B cell (primary cell): ENCODE measurements around the gene CAMK2B.

ENCODE experiments used
- EZH2 ChIP-seq: IDR thresholded peaks from 2 replicates; pipeline ENCODE4 v1.6.1; 2012; ENCODE audit warnings: borderline replicate concordance, low read depth, mild to moderate bottlenecking, moderate library complexity, low read length; ENCODE audit not compliant: insufficient read depth, poor library complexity, severe bottlenecking
- TF ChIP-seq, protein P1 (sequence below): fragments of 200-600 bp; IDR thresholded peaks from one replicate; pipeline ENCODE4 v1.8.0; 2022; ENCODE audit warnings: antibody characterized with exemption, mild to moderate bottlenecking

DNA sequence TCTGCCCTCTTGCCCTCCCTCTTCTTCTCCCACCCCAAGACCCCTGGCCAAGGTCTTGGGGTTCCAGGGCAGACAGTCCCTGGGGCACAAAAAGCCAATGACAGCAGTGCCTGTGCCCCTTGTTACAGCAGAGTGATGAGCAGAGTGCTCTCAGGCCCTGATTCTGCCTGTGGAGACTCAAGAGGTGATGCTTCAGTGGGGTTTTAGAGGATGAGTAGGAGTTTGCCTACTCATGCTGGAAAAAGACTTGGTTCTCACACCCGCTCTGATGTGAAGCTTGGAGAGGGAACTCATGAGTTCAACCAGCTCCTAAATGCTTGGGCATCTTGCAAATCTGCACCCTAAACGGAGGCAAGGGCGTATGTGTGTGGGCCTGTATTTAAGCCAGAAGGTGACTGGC, 58.2 kb downstream of the CAMK2B start:
- TF ChIP-seq, protein P1, sequence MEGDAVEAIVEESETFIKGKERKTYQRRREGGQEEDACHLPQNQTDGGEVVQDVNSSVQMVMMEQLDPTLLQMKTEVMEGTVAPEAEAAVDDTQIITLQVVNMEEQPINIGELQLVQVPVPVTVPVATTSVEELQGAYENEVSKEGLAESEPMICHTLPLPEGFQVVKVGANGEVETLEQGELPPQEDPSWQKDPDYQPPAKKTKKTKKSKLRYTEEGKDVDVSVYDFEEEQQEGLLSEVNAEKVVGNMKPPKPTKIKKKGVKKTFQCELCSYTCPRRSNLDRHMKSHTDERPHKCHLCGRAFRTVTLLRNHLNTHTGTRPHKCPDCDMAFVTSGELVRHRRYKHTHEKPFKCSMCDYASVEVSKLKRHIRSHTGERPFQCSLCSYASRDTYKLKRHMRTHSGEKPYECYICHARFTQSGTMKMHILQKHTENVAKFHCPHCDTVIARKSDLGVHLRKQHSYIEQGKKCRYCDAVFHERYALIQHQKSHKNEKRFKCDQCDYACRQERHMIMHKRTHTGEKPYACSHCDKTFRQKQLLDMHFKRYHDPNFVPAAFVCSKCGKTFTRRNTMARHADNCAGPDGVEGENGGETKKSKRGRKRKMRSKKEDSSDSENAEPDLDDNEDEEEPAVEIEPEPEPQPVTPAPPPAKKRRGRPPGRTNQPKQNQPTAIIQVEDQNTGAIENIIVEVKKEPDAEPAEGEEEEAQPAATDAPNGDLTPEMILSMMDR, result no peak
- TF ChIP-seq EZH2, result no peak
